Measurements from ENCODE around the gene MAB21L1.

Gene MAB21L1

DNA sequence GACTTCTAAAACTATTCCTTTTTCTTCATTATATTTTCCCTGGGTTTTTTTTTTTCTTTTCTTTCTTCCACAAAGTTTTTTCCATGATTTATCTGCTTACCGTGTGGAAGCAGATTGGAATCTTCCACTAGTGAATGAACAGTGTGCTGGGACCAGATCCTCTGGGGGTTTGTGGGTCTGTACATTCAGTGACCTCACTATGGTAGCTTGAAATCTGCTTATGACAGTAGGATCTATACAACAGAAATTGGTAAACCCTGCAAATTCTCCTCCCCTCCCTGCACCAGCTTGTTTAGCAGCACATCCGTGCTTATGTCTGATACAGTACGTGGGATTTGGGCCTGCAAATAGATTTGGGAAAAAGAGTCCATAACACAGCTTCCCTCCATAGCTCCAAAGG, 26.0 kb upstream of the MAB21L1 start:
- DNase-seq (ENCODE audit: low read depth, low spot score), result no peak
- Histone ChIP-seq H3K4me3 (ENCODE audit: insufficient read length, low read depth) (no peak overlapping the region), H3K36me3 (ENCODE audit: insufficient read depth, insufficient read length, low read length) (no peaks in the 10 kb centered on the region), H3K4me1 (ENCODE audit: insufficient read depth, insufficient read length) (no peaks in the 10 kb centered on the region), H3K27me3 (ENCODE audit: insufficient read depth, insufficient read length) (no peaks in the 10 kb centered on the region), H3K9me3 (ENCODE audit: insufficient read depth, low read length) (no peaks in the 10 kb centered on the region), H3K9ac (ENCODE audit: insufficient read length, low read depth) (no peak overlapping the region)
- no peak for TF ChIP-seq YY1 (IDR thresholded peaks at IDR 0.05; ENCODE audit: insufficient read depth, insufficient read length)
- TF ChIP-seq SUZ12 (IDR thresholded peaks at IDR 0.05; ENCODE audit: extremely low read depth, insufficient read depth, insufficient read length), result no peak
- TF ChIP-seq ZNF274 (IDR thresholded peaks at IDR 0.05; ENCODE audit: low read depth, low read length), result no peak

DNA sequence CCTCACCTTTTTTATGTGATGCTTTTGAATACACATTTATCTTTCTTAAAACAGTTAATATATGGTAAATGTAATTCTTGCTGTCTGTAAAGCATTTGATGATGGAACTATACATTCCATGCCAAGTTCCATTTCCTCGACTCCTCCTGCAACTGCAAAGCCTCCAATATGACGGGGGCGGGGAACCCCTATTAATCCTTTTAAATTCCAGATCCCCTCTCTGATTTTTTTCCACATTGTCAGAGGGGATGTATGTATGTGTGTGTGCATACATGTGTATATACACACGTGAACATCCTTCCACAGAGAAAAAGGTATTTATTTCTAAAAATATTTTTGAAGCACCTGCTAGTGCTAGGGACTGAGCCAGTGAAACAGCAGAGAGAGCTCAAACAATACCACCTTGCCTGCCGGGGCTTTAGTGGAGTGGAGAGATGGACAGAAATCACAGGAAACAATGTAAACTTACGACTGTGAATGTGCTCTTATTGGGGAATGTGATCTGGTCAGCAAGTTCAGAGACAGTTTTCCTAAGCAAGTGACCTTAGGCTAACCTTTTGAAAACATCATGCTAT, 25.3 kb upstream of the MAB21L1 start:
- TF ChIP-seq YY1 (IDR thresholded peaks at IDR 0.05; ENCODE audit: insufficient read depth, insufficient read length), result no peak
- Histone ChIP-seq H3K9ac (ENCODE audit: insufficient read length, low read depth) (no peak overlapping the region), H3K4me3 (ENCODE audit: insufficient read length, low read depth) (no peak overlapping the region), H3K36me3 (ENCODE audit: insufficient read depth, insufficient read length, low read length) (no peaks in the 10 kb centered on the region), H3K9me3 (ENCODE audit: insufficient read depth, low read length) (no peaks in the 10 kb centered on the region), H3K27me3 (ENCODE audit: insufficient read depth, insufficient read length) (no peaks in the 10 kb centered on the region), H3K4me1 (ENCODE audit: insufficient read depth, insufficient read length) (no peaks in the 10 kb centered on the region)
- DNase-seq (ENCODE audit: low read depth, low spot score), result no peak

- no peak for DNase-seq (ENCODE audit: low read depth, low spot score)
- no peak overlapping the region for H3K4me3 ChIP-seq (ENCODE audit: insufficient read length, low read depth)
Measured at GRCh38 chr13:35500144-35500543, 23.7 kb upstream of the MAB21L1 start.

GRCh38 chr13:35499676-35500075, 23.2 kb upstream of the MAB21L1 start:
- TF ChIP-seq YY1 (IDR thresholded peaks at IDR 0.05; ENCODE audit: insufficient read depth, insufficient read length), result no peak
- no peaks in the 10 kb centered on the region for H3K27me3 ChIP-seq (ENCODE audit: insufficient read depth, insufficient read length)
- no peak for DNase-seq (ENCODE audit: low read depth, low spot score)
- no peaks in the 10 kb centered on the region for H3K9me3 ChIP-seq (ENCODE audit: insufficient read depth, low read length)
- no peak overlapping the region for H3K4me3 ChIP-seq (ENCODE audit: insufficient read length, low read depth)
- H3K4me1 ChIP-seq (ENCODE audit: insufficient read depth, insufficient read length), result no peaks in the 10 kb centered on the region
- no peaks in the 10 kb centered on the region for H3K36me3 ChIP-seq (ENCODE audit: insufficient read depth, insufficient read length, low read length)
- no peak overlapping the region for H3K9ac ChIP-seq (ENCODE audit: insufficient read length, low read depth)

More at GRCh38 chr13:35500144-35500543, 23.7 kb upstream of the MAB21L1 start:
- Histone ChIP-seq H3K27me3 (ENCODE audit: insufficient read depth, insufficient read length) (no peaks in the 10 kb centered on the region), H3K9ac (ENCODE audit: insufficient read length, low read depth) (no peak overlapping the region), H3K4me1 (ENCODE audit: insufficient read depth, insufficient read length) (no peaks in the 10 kb centered on the region), H3K9me3 (ENCODE audit: insufficient read depth, low read length) (no peaks in the 10 kb centered on the region), H3K36me3 (ENCODE audit: insufficient read depth, insufficient read length, low read length) (no peaks in the 10 kb centered on the region)
- TF ChIP-seq ZNF274 (IDR thresholded peaks at IDR 0.05; ENCODE audit: low read depth, low read length), result no peak
- no peak for TF ChIP-seq YY1 (IDR thresholded peaks at IDR 0.05; ENCODE audit: insufficient read depth, insufficient read length)
- no peak for TF ChIP-seq SUZ12 (IDR thresholded peaks at IDR 0.05; ENCODE audit: extremely low read depth, insufficient read depth, insufficient read length)

DNA sequence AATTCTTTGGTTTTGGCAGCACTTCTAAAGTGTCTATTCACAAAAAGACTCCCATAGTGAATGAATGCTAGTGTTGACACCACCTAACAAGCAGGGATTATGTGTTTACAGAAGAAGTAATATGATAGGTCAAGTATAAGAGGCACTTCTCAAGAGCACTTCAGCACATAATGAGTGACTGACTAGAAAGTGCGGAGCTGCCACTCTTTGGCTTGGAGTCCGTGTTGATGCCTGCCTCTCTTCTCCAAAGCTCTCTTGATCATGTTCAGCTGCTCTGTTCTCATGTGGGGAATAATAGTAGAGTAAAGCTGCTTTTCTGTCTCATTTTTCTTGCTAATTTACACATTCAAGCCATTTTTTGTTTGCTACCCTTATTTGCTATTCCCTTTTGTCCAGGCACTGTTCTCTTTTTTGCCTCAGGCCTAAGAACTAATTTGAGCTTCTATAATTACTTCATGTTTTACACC, 22.7 kb upstream of the MAB21L1 start:
- no peaks in the 10 kb centered on the region for H3K4me1 ChIP-seq (ENCODE audit: insufficient read depth, insufficient read length)
- no peaks in the 10 kb centered on the region for H3K27me3 ChIP-seq (ENCODE audit: insufficient read depth, insufficient read length)
- TF ChIP-seq ZNF274 (IDR thresholded peaks at IDR 0.05; ENCODE audit: low read depth, low read length) (no peak), YY1 (IDR thresholded peaks at IDR 0.05; ENCODE audit: insufficient read depth, insufficient read length) (no peak), SUZ12 (IDR thresholded peaks at IDR 0.05; ENCODE audit: extremely low read depth, insufficient read depth, insufficient read length) (no peak)
- no peak overlapping the region for H3K9ac ChIP-seq (ENCODE audit: insufficient read length, low read depth)
- no peaks in the 10 kb centered on the region for H3K36me3 ChIP-seq (ENCODE audit: insufficient read depth, insufficient read length, low read length)
- H3K4me3 ChIP-seq (ENCODE audit: insufficient read length, low read depth), result no peak overlapping the region
- no peaks in the 10 kb centered on the region for H3K9me3 ChIP-seq (ENCODE audit: insufficient read depth, low read length)
- no peak for DNase-seq (ENCODE audit: low read depth, low spot score)

GRCh38 chr13:35498231-35498630, 21.7 kb upstream of the MAB21L1 start:
- no peak for TF ChIP-seq SUZ12 (IDR thresholded peaks at IDR 0.05; ENCODE audit: extremely low read depth, insufficient read depth, insufficient read length)
- TF ChIP-seq ZNF274 (IDR thresholded peaks at IDR 0.05; ENCODE audit: low read depth, low read length), result no peak
- no peak for TF ChIP-seq YY1 (IDR thresholded peaks at IDR 0.05; ENCODE audit: insufficient read depth, insufficient read length)

GRCh38 chr13:35496761-35497386, 20.4 kb upstream of the MAB21L1 start:
- no peak for DNase-seq (ENCODE audit: low read depth, low spot score)
- no peak for TF ChIP-seq SUZ12 (IDR thresholded peaks at IDR 0.05; ENCODE audit: extremely low read depth, insufficient read depth, insufficient read length)
- TF ChIP-seq ZNF274 (IDR thresholded peaks at IDR 0.05; ENCODE audit: low read depth, low read length), result no peak
- no peak for TF ChIP-seq YY1 (IDR thresholded peaks at IDR 0.05; ENCODE audit: insufficient read depth, insufficient read length)

More at GRCh38 chr13:35498231-35498630, 21.7 kb upstream of the MAB21L1 start:
- Histone ChIP-seq H3K4me1 (ENCODE audit: insufficient read depth, insufficient read length) (no peaks in the 10 kb centered on the region), H3K9me3 (ENCODE audit: insufficient read depth, low read length) (no peaks in the 10 kb centered on the region), H3K9ac (ENCODE audit: insufficient read length, low read depth) (no peak overlapping the region), H3K36me3 (ENCODE audit: insufficient read depth, insufficient read length, low read length) (no peaks in the 10 kb centered on the region), H3K4me3 (ENCODE audit: insufficient read length, low read depth) (no peak overlapping the region), H3K27me3 (ENCODE audit: insufficient read depth, insufficient read length) (no peaks in the 10 kb centered on the region)
- no peak for DNase-seq (ENCODE audit: low read depth, low spot score)

More at GRCh38 chr13:35496761-35497386, 20.4 kb upstream of the MAB21L1 start:
- Histone ChIP-seq H3K27me3 (ENCODE audit: insufficient read depth, insufficient read length) (no peaks in the 10 kb centered on the region), H3K36me3 (ENCODE audit: insufficient read depth, insufficient read length, low read length) (no peaks in the 10 kb centered on the region), H3K9me3 (ENCODE audit: insufficient read depth, low read length) (no peaks in the 10 kb centered on the region), H3K9ac (ENCODE audit: insufficient read length, low read depth) (no peak overlapping the region), H3K4me3 (ENCODE audit: insufficient read length, low read depth) (no peak overlapping the region), H3K4me1 (ENCODE audit: insufficient read depth, insufficient read length) (no peaks in the 10 kb centered on the region)

Data from NT2/D1 (cell line).